GM12873 (cell line): ENCODE data around the gene MAN1C1.

Source experiments
- CTCF ChIP-seq: IDR thresholded peaks from 2 replicates; pipeline ENCODE4 v1.5.1; 2012; ENCODE audit warnings: low read depth, mild to moderate bottlenecking, moderate library complexity, low read length, control low read depth; ENCODE audit not compliant: insufficient read depth; ENCODE audit errors: missing control alignments

The MAN1C1 gene

GRCh38 chr1:25571522-25571970, 45.0 kb upstream of the MAN1C1 start:
- TF ChIP-seq CTCF: no peak

GRCh38 chr1:25572107-25572506, 44.5 kb upstream of the MAN1C1 start:
- no peak for TF ChIP-seq CTCF

GRCh38 chr1:25572708-25573590, 43.6 kb upstream of the MAN1C1 start:
- peak; percentile 87 for TF ChIP-seq CTCF

GRCh38 chr1:25573591-25573930, 43.0 kb upstream of the MAN1C1 start:
- TF ChIP-seq CTCF: no peak

GRCh38 chr1:25573961-25574360, 42.6 kb upstream of the MAN1C1 start:
- TF ChIP-seq CTCF: no peak

- no peak for TF ChIP-seq CTCF
Measured at GRCh38 chr1:25575191-25575590, 41.4 kb upstream of the MAN1C1 start.

- no peak for TF ChIP-seq CTCF
Measured at GRCh38 chr1:25576459-25577133, 40.0 kb upstream of the MAN1C1 start.
